HUES48 (cell line): ENCODE measurements around the gene RPL13A.

Source experiments
- H3K27ac ChIP-seq: one replicate; pipeline ENCODE4 v1.7.0; 2013; ENCODE audit warnings: low read depth, low read length, inconsistent platforms
- H3K27me3 ChIP-seq: 2 replicates; pipeline ENCODE4 v1.6.1; 2013; ENCODE audit warnings: mild to moderate bottlenecking, low read length; ENCODE audit not compliant: control insufficient read depth, insufficient read depth
- H3K36me3 ChIP-seq: 2 replicates; pipeline ENCODE4 v1.6.1; 2013; ENCODE audit warnings: low read length; ENCODE audit not compliant: control insufficient read depth, insufficient read depth
- H3K4me1 ChIP-seq: 2 replicates; pipeline ENCODE4 v1.6.1; 2013; ENCODE audit warnings: mild to moderate bottlenecking, low read length; ENCODE audit not compliant: control insufficient read depth, insufficient read depth
- H3K4me3 ChIP-seq: 2 replicates; pipeline ENCODE4 v1.5.1; 2013; ENCODE audit warnings: mild to moderate bottlenecking, low read depth, low read length
- H3K9ac ChIP-seq: 2 replicates; pipeline ENCODE4 v1.6.1; 2013; ENCODE audit warnings: mild to moderate bottlenecking, low read depth, low read length, moderate library complexity
- H3K9me3 ChIP-seq: 2 replicates; pipeline ENCODE4 v1.6.1; 2013; ENCODE audit warnings: low read length; ENCODE audit not compliant: control insufficient read depth, insufficient read depth

Gene RPL13A

DNA sequence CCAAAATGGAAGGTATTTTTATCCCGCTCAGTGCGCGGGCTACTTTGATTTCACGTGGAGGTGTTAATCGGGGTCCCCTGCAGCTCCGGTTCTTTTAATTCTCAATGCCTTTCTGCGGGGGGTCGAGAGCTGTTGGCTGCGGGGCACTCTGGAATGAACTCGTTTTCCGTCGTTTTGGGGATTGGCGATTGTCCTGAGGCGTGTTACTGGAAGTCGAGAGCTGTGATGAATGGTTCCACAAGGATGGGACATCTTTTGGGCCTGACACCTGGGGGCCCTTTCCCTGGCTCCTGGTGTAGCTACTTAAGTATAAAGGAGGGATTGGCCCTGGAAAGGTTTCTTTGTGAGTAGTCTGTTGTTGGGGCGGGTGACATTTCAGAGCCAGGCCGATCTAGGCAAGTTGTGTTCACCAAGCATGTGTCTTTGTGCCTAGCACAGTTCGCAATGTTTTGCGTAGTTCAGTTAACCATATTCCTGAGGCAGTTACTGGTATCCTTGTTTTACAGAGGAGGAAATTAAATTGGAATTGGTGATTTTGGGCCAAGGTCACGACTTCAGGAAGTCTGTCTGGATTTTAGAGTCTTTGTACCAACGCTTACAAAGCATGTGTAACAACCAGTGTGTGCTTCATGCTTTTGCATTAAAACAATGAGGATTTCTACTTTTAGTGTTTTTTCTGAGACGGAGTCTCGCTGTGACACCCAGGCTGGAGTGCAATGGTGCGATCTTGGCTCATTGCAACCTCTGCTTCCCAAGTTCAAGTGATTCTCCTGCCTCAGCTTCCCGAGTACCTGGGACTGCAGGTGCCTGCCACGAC lies 846 bp downstream of the RPL13A start:
- H3K27ac ChIP-seq: peak overlapping the region; percentile 97
- H3K4me3 ChIP-seq: peak overlapping the region; percentile 96
- peak overlapping the region; percentile 100 for H3K9ac ChIP-seq
- H3K9me3 ChIP-seq: no peaks in the 10 kb centered on the region
- no peaks in the 10 kb centered on the region for H3K27me3 ChIP-seq
- peaks cover 7% of the 10 kb centered on the region; the same call in 1 of the 2 replicates for H3K4me1 ChIP-seq
- H3K36me3 ChIP-seq: peaks cover 47% of the 10 kb centered on the region

- Histone ChIP-seq H3K4me3 (peak overlapping the region; percentile 96), H3K4me1 (peaks cover 7% of the 10 kb centered on the region; the same call in 1 of the 2 replicates), H3K36me3 (peaks cover 47% of the 10 kb centered on the region), H3K9ac (peak overlapping the region; percentile 100), H3K27me3 (no peaks in the 10 kb centered on the region), H3K9me3 (no peaks in the 10 kb centered on the region), H3K27ac (peak overlapping the region; percentile 97)
Observed at GRCh38 chr19:49488863-49489537, 1.6 kb downstream of the RPL13A start.

- peak overlapping the region; percentile 97 for H3K27ac ChIP-seq
- peaks cover 47% of the 10 kb centered on the region for H3K36me3 ChIP-seq
- H3K4me1 ChIP-seq: peaks cover 7% of the 10 kb centered on the region; the same call in 1 of the 2 replicates
- H3K4me3 ChIP-seq: peak overlapping the region; percentile 96
- peak overlapping the region; percentile 100 for H3K9ac ChIP-seq
- no peaks in the 10 kb centered on the region for H3K9me3 ChIP-seq
- H3K27me3 ChIP-seq: no peaks in the 10 kb centered on the region
Observed at GRCh38 chr19:49489601-49490167, 2.3 kb downstream of the RPL13A start.

DNA sequence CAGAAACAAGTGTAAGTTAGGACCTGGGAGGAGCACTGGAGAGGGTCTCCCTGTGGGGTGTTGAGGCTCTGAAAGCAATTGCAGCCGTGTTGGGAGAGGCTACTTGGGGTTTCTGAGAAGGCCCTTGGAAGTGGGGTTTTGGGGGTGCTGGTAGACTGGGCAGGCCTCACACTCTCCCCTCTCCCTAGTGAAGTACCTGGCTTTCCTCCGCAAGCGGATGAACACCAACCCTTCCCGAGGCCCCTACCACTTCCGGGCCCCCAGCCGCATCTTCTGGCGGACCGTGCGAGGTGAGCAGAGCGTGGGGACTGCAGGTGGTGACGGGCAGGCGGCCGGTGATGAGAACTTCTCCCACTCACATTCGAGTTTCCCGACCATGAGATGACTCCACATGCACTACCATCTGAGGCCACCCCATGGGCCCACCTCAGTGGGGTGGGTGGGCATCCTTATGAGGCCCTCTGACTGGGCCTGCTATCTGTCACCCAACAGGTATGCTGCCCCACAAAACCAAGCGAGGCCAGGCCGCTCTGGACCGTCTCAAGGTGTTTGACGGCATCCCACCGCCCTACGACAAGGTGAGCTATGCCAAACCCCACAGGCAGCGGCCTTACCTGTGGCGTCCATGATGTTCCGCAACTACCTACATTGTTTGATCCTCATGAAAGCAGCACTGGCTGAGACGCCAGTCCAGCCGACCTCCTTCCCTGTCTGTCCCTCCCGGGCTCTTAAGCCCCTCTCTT lies 3.0 kb downstream of the RPL13A start:
- Histone ChIP-seq H3K9me3 (no peaks in the 10 kb centered on the region), H3K36me3 (peaks cover 47% of the 10 kb centered on the region), H3K27ac (peak overlapping the region; percentile 97), H3K4me3 (peak overlapping the region; percentile 96; the same call in 1 of the 2 replicates), H3K4me1 (peaks cover 7% of the 10 kb centered on the region; the same call in 1 of the 2 replicates), H3K27me3 (no peaks in the 10 kb centered on the region), H3K9ac (peak overlapping the region; percentile 100)

DNA sequence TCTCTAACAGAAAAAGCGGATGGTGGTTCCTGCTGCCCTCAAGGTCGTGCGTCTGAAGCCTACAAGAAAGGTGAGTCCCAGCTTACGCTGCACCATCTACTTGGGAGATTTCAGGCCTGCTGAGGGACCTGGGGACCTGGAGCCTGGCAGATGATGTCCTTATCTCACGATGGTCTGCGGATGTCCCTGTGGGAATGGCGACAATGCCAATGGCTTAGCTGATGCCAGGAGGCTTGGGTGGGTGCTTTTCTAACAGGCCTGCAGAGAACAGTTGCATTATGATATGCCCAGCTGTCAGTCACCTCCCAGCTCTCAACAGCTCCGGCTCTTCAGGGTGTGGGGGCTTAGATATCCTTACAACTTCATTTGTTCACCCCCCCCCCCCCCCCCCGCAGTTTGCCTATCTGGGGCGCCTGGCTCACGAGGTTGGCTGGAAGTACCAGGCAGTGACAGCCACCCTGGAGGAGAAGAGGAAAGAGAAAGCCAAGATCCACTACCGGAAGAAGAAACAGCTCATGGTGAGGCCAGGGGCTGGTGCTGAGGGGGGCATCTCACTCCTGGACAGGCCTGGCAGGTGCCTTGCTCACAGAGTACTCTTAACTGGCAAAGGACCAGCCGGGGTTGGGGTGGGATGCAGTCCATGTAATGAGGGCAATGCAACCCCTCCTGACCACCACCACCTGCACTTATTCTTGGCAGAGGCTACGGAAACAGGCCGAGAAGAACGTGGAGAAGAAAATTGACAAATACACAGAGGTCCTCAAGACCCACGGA lies 3.8 kb downstream of the RPL13A start:
- Histone ChIP-seq H3K9ac (no peak overlapping the region), H3K27ac (peak overlapping the region; percentile 97), H3K27me3 (no peaks in the 10 kb centered on the region), H3K4me3 (no peak overlapping the region), H3K9me3 (no peaks in the 10 kb centered on the region), H3K36me3 (peaks cover 47% of the 10 kb centered on the region), H3K4me1 (peaks cover 7% of the 10 kb centered on the region; the same call in 1 of the 2 replicates)

DNA sequence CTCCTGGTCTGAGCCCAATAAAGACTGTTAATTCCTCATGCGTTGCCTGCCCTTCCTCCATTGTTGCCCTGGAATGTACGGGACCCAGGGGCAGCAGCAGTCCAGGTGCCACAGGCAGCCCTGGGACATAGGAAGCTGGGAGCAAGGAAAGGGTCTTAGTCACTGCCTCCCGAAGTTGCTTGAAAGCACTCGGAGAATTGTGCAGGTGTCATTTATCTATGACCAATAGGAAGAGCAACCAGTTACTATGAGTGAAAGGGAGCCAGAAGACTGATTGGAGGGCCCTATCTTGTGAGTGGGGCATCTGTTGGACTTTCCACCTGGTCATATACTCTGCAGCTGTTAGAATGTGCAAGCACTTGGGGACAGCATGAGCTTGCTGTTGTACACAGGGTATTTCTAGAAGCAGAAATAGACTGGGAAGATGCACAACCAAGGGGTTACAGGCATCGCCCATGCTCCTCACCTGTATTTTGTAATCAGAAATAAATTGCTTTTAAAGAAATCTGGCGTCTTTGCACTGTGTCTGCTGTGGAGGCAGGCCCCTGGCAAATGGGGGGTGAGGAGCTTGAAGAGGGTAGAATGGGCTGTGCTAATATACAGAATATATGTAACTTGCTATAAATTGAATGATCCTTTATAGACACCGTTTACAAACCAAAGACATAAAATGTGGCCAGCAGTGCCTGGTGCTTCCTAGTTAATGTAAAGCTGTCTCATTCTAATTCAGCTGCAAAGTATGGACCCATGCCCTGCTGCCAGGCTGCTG lies 4.6 kb downstream of the RPL13A start:
- Histone ChIP-seq H3K4me3 (no peak overlapping the region), H3K4me1 (peaks cover 7% of the 10 kb centered on the region; the same call in 1 of the 2 replicates), H3K9me3 (no peaks in the 10 kb centered on the region), H3K9ac (no peak overlapping the region), H3K27ac (peak overlapping the region; percentile 62), H3K27me3 (no peaks in the 10 kb centered on the region), H3K36me3 (peaks cover 47% of the 10 kb centered on the region)

DNA sequence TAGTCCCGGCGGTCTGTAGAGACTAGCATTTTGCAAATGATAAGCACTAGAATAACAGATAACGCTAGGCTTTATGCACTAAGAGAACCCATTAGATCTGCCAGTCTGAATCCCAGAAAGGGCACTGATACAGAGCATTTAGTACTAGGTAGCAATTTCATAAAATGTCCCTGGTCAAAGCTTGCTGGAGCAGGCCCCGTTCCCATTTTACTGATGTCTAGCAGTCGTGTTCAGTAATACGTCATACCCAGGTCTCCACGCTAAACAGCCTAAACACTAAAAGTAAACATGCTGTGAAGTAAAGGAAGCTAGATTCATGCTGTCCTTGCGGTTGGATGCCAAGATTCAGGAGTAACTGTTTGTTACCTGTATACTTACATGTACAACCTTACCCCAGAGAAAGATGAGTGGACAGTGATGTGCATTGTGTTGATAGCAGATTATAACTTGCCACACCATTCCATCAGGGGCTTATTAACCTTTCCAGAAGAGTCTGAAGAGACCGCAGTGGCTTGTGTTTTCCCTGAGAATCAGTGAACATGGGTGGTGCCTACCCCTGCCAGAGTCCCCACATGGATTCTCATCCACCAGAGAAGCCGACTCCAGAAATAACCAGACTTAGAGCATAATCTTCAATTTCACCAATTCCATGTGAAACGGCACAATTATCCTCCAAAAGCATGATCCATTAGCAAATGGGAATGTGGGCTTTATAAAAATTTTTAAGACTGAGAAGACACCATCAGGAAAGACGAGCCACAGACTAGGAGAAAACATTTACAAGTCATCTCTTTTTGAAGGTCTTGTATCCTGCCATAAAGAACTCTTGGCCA lies 5.4 kb downstream of the RPL13A start:
- no peaks in the 10 kb centered on the region for H3K27me3 ChIP-seq
- H3K4me1 ChIP-seq: peaks cover 13% of the 10 kb centered on the region
- no peak overlapping the region for H3K9ac ChIP-seq
- H3K27ac ChIP-seq: peak overlapping the region; percentile 62
- no peaks in the 10 kb centered on the region for H3K9me3 ChIP-seq
- peaks cover 55% of the 10 kb centered on the region for H3K36me3 ChIP-seq
- no peak overlapping the region for H3K4me3 ChIP-seq

- H3K36me3 ChIP-seq: peaks cover 44% of the 10 kb centered on the region
- peak overlapping the region; percentile 96 for H3K27ac ChIP-seq
- peaks cover 23% of the 10 kb centered on the region for H3K4me1 ChIP-seq
Observed at GRCh38 chr19:49496574-49497008, 9.2 kb downstream of the RPL13A start.

More at GRCh38 chr19:49496574-49497008, 9.2 kb downstream of the RPL13A start:
- H3K4me3 ChIP-seq: peak overlapping the region; percentile 96
- peak overlapping the region; percentile 97 for H3K9ac ChIP-seq
- no peaks in the 10 kb centered on the region for H3K27me3 ChIP-seq
- no peaks in the 10 kb centered on the region for H3K9me3 ChIP-seq
